Endothelial cell of umbilical vein (primary cell): Measurements from ENCODE around the gene VSIG10. TPM values are rescaled to one million over a fixed set of nuclear protein-coding genes. Genes with fewer than 3 reads are reported as not detected.

Source experiments
- BruUV-seq: library from RNA; stranded (reverse); fragments of 400-500 nt; replicated peaks from 2 replicates; lab custom pipeline; 2021; lab: Mats Ljungman, UMichigan
- CTCF ChIA-PET: fragments of 300-600, 350-600 bp; sonication (Branson Sonifier 250); formaldehyde crosslinking; loops from one replicate; lab custom pipeline; 2021; ENCODE audit warnings: antibody characterized with exemption, inconsistent platforms; lab: Charles Lee
- POLR2A ChIA-PET: fragments of 300-600, 350-600 bp; sonication (Branson Sonifier 250); formaldehyde crosslinking; loops from one replicate; lab custom pipeline; 2021; ENCODE audit warnings: antibody characterized with exemption, inconsistent platforms; lab: Charles Lee
- DNase-seq: peaks from one replicate; pipeline ENCODE4 v3.0.0-alpha.2; 2011; ENCODE audit warnings: low read depth, low spot score
- FAIRE-seq: peaks from 2 replicates; lab custom pipeline; 2011; peaks lifted over from hg19 to GRCh38; lab: Jason Lieb, UNC
- H2AFZ ChIP-seq: 2 replicates; pipeline ENCODE4 v1.6.0; 2012; ENCODE audit warnings: low read depth, low read length, control low read depth, inconsistent platforms
- H3K27ac ChIP-seq: 2 replicates; pipeline ENCODE4 v1.5.1; 2011; ENCODE audit warnings: low read depth, mild to moderate bottlenecking, control low read depth, low read length, moderate library complexity; ENCODE audit not compliant: insufficient read depth
- H3K27me3 ChIP-seq, 2 experiments: 2 replicates each; pipeline versions ENCODE4 v1.6.0 to v1.6.1; 2011; ENCODE audit warnings: low read length in 2 of 2, mixed read lengths in 1 of 2; ENCODE audit not compliant: control insufficient read depth in 2 of 2, insufficient read depth in 2 of 2
- H3K36me3 ChIP-seq, 2 experiments: 2 replicates in 1 of 2; 3 replicates in 1 of 2; pipeline ENCODE4 v1.5.1; 2011; ENCODE audit warnings: low read length in 2 of 2, mild to moderate bottlenecking in 1 of 2, moderate library complexity in 1 of 2; ENCODE audit not compliant: control insufficient read depth in 2 of 2, insufficient read depth in 2 of 2; ENCODE audit errors: extremely low read depth in 1 of 2
- H3K4me1 ChIP-seq: 3 replicates; pipeline ENCODE4 v1.5.1; 2011; ENCODE audit warnings: mild to moderate bottlenecking, low read length; ENCODE audit not compliant: control insufficient read depth, insufficient read depth; ENCODE audit errors: extremely low read depth
- H3K4me2 ChIP-seq: 2 replicates; pipeline ENCODE4 v1.6.1; 2011; ENCODE audit warnings: low read length, control low read depth, mixed read lengths; ENCODE audit not compliant: insufficient read depth
- H3K4me3 ChIP-seq, 3 experiments: fragments of 200-600 bp in 1 of 3; sonication (generic), shearing (Covaris generic) in 1 of 3; replicated peaks in 1 of 3; 2 replicates each; pipeline ENCODE4 v1.5.1; 2011 to 2016; ENCODE audit warnings: control low read depth in 3 of 3, low read length in 3 of 3, mild to moderate bottlenecking in 2 of 3, inconsistent platforms in 1 of 3, low read depth in 1 of 3, moderate library complexity in 1 of 3; ENCODE audit not compliant: insufficient read depth in 1 of 3
- H3K79me2 ChIP-seq: 2 replicates; pipeline ENCODE4 v1.6.0; 2012; ENCODE audit warnings: low read length, inconsistent platforms; ENCODE audit not compliant: control insufficient read depth, insufficient read depth
- H3K9ac ChIP-seq: replicated peaks from 2 replicates; pipeline ENCODE3; 2011; ENCODE audit warnings: low read length, control low read depth; ENCODE audit not compliant: insufficient read depth; ENCODE audit errors: extremely low read depth
- H3K9me1 ChIP-seq: replicated peaks from 3 replicates; pipeline ENCODE4 v1.6.0; 2011; ENCODE audit warnings: mild to moderate bottlenecking, low read length; ENCODE audit not compliant: control insufficient read depth, insufficient read depth; ENCODE audit errors: extremely low read depth
- H3K9me3 ChIP-seq: replicated peaks from 2 replicates; pipeline ENCODE4 v1.5.1; 2012; ENCODE audit warnings: low read length, inconsistent platforms; ENCODE audit not compliant: control insufficient read depth, insufficient read depth
- H4K20me1 ChIP-seq: replicated peaks from 2 replicates; pipeline ENCODE3; 2011; ENCODE audit warnings: mild to moderate bottlenecking, low read length; ENCODE audit not compliant: control insufficient read depth, insufficient read depth; ENCODE audit errors: extremely low read depth
- EZH2 ChIP-seq: IDR thresholded peaks from 2 replicates; pipeline ENCODE4 v1.6.1; 2012; ENCODE audit warnings: borderline replicate concordance, low read depth, mild to moderate bottlenecking, moderate library complexity, low read length, inconsistent platforms; ENCODE audit not compliant: severe bottlenecking
- FOS ChIP-seq: IDR thresholded peaks from 2 replicates; pipeline ENCODE4 v1.6.1; 2011; ENCODE audit warnings: mild to moderate bottlenecking, low read length, moderate library complexity, borderline replicate concordance; ENCODE audit not compliant: insufficient read depth
- GATA2 ChIP-seq: IDR thresholded peaks from 2 replicates; pipeline ENCODE4 v1.7.0; 2011; ENCODE audit warnings: low read depth, mild to moderate bottlenecking, moderate library complexity, mixed read lengths, low read length; ENCODE audit not compliant: insufficient read length, insufficient read depth
- JUN ChIP-seq: IDR thresholded peaks from 2 replicates; pipeline ENCODE4 v1.6.1; 2011; ENCODE audit warnings: borderline replicate concordance, low read depth; ENCODE audit not compliant: insufficient read length, insufficient read depth
- MYC ChIP-seq: IDR thresholded peaks from one replicate; pipeline ENCODE4 v1.6.1; 2011; ENCODE audit warnings: mild to moderate bottlenecking, low read depth, low read length
- POLR2A ChIP-seq: IDR thresholded peaks from 2 replicates; pipeline ENCODE4 v1.6.1; 2012; ENCODE audit warnings: low read depth, mild to moderate bottlenecking, control low read depth, low read length
- POLR2AphosphoS5 ChIP-seq: IDR thresholded peaks from 2 replicates; pipeline ENCODE4 v1.6.1; 2012; ENCODE audit warnings: low read depth, mild to moderate bottlenecking, control low read depth, low read length, moderate library complexity; ENCODE audit not compliant: insufficient read depth
- dilution Hi-C: fragments of 300-500 bp; cut with MboI; formaldehyde crosslinking; loops from one replicate; pipeline ENCODE4 v1.15.0; 2019; ENCODE audit warnings: low sequenced_read_pairs; ENCODE audit not compliant: extremely low pct_ligation_motif_present
- intact Hi-C: fragments of 100-400 bp; cut with micrococcal nuclease; formaldehyde crosslinking; loops from one replicate; pipeline ENCODE4 v1.10.0; 2022
- polyA plus RNA-seq, 4 experiments: library from polyadenylated mRNA; depleted of rRNA in 3 of 4; stranded (reverse) in 3 of 4; unstranded in 1 of 4; fragments of >200 nt; gene quantifications; 2 replicates each; pipeline versions ENCODE4 v1.2.1 to v1.2.3, GENCODE V29; 2011 to 2012; ENCODE audit warnings: missing spikeins in 1 of 4
- total RNA-seq: library from RNA; stranded (reverse); gene quantifications from 2 replicates; pipeline ENCODE4 v1.2.3, GENCODE V29; 2021
- TF ChIP-seq, protein P1 (sequence below), 2 donors: IDR thresholded peaks; 1 replicate in 1 of 2; 2 replicates in 1 of 2; pipeline ENCODE4 v1.5.1; 2011; ENCODE audit warnings: low read length in 2 of 2, mild to moderate bottlenecking in 2 of 2, moderate library complexity in 2 of 2, control low read depth in 1 of 2, inconsistent platforms in 1 of 2, low read depth in 1 of 2; ENCODE audit not compliant: insufficient read depth in 1 of 2; ENCODE audit errors: extremely low read depth in 1 of 2
- TF ChIP-seq, protein P2 (sequence below): IDR thresholded peaks from 2 replicates; pipeline ENCODE4 v1.6.1; 2011; ENCODE audit not compliant: insufficient read depth, insufficient read length

VSIG10 gene
- total and polyA plus RNA-seq, 2 donors (not counting 3 experiments of a cell fraction or from before 2014, with no cell fraction given) = 16.3 to 38.4 TPM

DNA sequence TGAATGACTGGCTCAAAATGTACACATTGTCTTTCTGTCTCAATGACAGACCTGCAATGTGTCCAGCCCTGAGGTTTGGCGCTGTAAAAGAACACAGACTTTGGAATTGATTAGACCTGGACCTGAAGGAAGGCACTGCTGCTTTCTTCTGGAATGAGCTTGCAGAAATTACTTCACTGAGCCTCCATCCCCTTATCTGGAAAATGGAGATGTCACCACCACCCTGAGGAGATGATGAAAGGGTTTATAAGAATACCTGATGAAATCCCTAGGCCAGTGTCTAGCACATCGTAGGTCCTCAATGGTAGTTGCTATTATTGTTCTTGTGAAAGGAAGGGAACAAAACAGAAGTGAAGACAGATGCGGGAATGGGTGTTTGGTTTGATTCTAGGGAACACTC is 33.2 kb downstream of the VSIG10 start:
- H3K27ac ChIP-seq = no peak overlapping the region
- no peak overlapping the region for H2AFZ ChIP-seq
- no peaks in the 10 kb centered on the region for H3K4me1 ChIP-seq
- intact Hi-C loops = no loop called here
- H3K9me1 ChIP-seq = no peaks in the 10 kb centered on the region
- no peak overlapping the region for H3K4me2 ChIP-seq
- dilution Hi-C loops = no loop called here
- no peak for FAIRE-seq
- ChIA-PET CTCF (interaction anchor here (1.0 kb wide), 1 partner anchor 38 kb away, joined by 3 read pairs; no protein-coding TSS in a partner anchor), POLR2A (no interaction called here)
- DNase-seq = no peak
- H4K20me1 ChIP-seq = no peaks in the 10 kb centered on the region
- BruUV-seq = no TSS peak
- no peak overlapping the region for H3K4me3 ChIP-seq
- H3K36me3 ChIP-seq = peaks cover 0 to 7% of the 10 kb centered on the region in 2 experiments
- H3K27me3 ChIP-seq = no peaks in the 10 kb centered on the region
- TF ChIP-seq MYC (no peak), EZH2 (no peak), POLR2AphosphoS5 (no peak), GATA2 (no peak), JUN (no peak), FOS (no peak), POLR2A (no peak)
- TF ChIP-seq, protein P1, sequence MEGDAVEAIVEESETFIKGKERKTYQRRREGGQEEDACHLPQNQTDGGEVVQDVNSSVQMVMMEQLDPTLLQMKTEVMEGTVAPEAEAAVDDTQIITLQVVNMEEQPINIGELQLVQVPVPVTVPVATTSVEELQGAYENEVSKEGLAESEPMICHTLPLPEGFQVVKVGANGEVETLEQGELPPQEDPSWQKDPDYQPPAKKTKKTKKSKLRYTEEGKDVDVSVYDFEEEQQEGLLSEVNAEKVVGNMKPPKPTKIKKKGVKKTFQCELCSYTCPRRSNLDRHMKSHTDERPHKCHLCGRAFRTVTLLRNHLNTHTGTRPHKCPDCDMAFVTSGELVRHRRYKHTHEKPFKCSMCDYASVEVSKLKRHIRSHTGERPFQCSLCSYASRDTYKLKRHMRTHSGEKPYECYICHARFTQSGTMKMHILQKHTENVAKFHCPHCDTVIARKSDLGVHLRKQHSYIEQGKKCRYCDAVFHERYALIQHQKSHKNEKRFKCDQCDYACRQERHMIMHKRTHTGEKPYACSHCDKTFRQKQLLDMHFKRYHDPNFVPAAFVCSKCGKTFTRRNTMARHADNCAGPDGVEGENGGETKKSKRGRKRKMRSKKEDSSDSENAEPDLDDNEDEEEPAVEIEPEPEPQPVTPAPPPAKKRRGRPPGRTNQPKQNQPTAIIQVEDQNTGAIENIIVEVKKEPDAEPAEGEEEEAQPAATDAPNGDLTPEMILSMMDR (IDR thresholded peaks at IDR 0.05; ENCODE audit: extremely low read depth in 1 of 2, insufficient read depth in 1 of 2, low read depth in 1 of 2, low read length in 2 of 2) = no peak
- TF ChIP-seq, protein P2, sequence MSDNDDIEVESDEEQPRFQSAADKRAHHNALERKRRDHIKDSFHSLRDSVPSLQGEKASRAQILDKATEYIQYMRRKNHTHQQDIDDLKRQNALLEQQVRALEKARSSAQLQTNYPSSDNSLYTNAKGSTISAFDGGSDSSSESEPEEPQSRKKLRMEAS = no peak
- no peaks in the 10 kb centered on the region for H3K79me2 ChIP-seq
- no peaks in the 10 kb centered on the region for H3K9me3 ChIP-seq
- no peak overlapping the region for H3K9ac ChIP-seq
